ENCODE results near the gene PTPRM. TPM values are rescaled to one million over a fixed set of nuclear protein-coding genes. Genes with fewer than 3 reads are reported as not detected.

The PTPRM gene
- total RNA-seq, 4 donors from 2014 or later: 206 to 337 (median 255) TPM

GRCh38 chr18:8358033-8358765, 791.1 kb downstream of the PTPRM start:
- no peak for TF ChIP-seq CTCF (IDR thresholded peaks at IDR 0.05; ENCODE audit: low read depth)

- TF ChIP-seq CTCF (IDR thresholded peaks at IDR 0.05; ENCODE audit: low read depth): no peak
Observed at GRCh38 chr18:8359076-8359475, 792.0 kb downstream of the PTPRM start.

GRCh38 chr18:8359481-8359880, 792.4 kb downstream of the PTPRM start:
- TF ChIP-seq CTCF (IDR thresholded peaks at IDR 0.05; ENCODE audit: low read depth): no peak

GRCh38 chr18:8361941-8362471, 794.9 kb downstream of the PTPRM start:
- TF ChIP-seq CTCF (IDR thresholded peaks at IDR 0.05; ENCODE audit: low read depth): no peak

- TF ChIP-seq CTCF (IDR thresholded peaks at IDR 0.05; ENCODE audit: low read depth): no peak
Observed at GRCh38 chr18:8362863-8363262, 795.7 kb downstream of the PTPRM start.

GRCh38 chr18:8364385-8364784, 797.3 kb downstream of the PTPRM start:
- TF ChIP-seq CTCF (IDR thresholded peaks at IDR 0.05; ENCODE audit: low read depth): no peak

- TF ChIP-seq CTCF (IDR thresholded peaks at IDR 0.05; ENCODE audit: low read depth): no peak
Observed at GRCh38 chr18:8365006-8365405, 797.9 kb downstream of the PTPRM start.

All from subcutaneous adipose tissue (tissue), 4 donors.